Urothelium cell line (cell line): ENCODE data around the gene COPA.
"Not testable (repeated sequence)": the region's sequence is repeated elsewhere in the genome, so short reads cannot be mapped to it uniquely, and the experiment has no call there.

Source experiments
- DNase-seq: peaks from one replicate; pipeline ENCODE4 v3.0.0; 2011; ENCODE audit warnings: low spot score, mixed read lengths
- FAIRE-seq: peaks from 2 replicates; lab custom pipeline; 2011; peaks lifted over from hg19 to GRCh38; lab: Jason Lieb, UNC

Gene COPA

DNA sequence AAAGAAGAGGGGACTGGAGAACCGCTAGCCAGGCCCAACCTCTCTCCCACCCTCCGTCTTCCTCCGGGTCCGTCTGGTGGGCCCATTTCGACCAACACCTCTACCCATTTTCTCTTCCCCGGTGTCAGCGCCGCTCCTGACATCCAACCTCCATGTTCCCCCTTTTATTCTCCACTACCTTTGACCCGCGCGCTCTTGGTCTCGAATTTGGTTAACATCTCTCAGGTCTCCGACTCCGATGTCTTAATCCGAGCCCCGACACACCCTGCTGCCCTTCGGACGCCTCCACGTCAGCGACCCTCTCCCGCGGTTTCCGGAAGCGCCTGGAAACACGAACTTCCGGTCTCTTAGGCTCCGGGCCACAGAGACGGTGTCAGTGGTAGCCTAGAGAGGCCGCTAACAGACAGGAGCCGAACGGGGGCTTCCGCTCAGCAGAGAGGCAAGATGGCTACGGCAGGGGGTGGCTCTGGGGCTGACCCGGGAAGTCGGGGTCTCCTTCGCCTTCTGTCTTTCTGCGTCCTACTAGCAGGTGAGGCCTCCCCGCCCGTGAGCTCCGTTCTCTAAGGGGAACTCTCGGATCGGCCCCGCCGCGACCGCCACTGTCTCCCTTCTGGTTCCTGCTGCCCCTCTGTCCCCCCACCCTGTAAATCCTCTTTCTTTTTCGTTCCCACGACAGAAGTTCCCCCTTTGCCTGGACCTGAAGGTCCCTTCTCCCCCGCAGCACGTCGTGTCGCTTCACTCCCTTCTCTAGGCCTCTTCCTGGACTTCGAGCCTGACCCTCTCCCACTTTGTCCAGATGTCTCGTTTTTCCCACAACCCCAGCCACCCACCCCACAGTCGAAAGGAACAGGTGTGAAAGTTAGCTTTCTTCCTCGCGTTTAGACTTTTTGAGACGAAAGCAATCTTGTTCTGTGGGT, at the start of gene COPA, which contains the start of gene NCSTN:
Gene COPA (minus strand): TSS at position 298 of the 917 bp plus-strand sequence. CDS start 80 bp downstream, at position 218.
Gene NCSTN (plus strand): TSS at position 431 of the 917 bp plus-strand sequence. CDS start 14 bp downstream, at position 445.
- DNase-seq = peak; percentile 94
- no peak for FAIRE-seq

- not testable (repeated sequence) for FAIRE-seq, DNase-seq
Observed at GRCh38 chr1:160388406-160388805, 45.4 kb upstream of the COPA start.

GRCh38 chr1:160384812-160385211, 41.8 kb upstream of the COPA start:
- FAIRE-seq, DNase-seq: not testable (repeated sequence)

DNA sequence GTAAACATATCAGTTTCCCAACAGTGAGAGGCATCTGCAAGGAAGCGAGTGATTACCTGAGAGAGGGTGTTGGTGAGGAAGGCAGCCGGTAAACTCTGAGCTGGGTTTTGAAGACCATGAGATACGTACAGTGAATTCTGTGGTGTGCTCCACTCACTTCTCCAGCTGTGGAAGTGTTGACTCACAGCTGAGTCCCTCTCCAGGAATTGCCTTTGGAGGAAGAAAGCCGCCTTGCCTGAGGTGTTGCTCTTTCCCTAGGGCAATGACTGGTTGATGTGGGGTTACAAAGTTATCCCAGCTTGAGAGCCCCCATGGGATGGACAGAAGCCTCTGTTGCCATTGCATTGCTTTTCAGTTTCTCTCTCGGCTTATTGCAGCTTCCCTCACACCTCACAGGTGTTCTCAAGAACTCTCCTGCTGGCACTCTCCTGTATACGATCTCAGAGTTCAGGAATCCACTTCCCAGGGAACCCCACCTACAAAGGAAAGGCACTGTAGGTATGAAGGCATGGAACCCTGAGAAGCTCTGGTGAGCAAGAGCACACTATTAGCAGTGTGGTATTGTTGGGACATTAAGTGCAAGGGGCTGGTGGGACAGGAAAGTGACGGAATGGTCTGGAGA, 34.6 kb upstream of the COPA start:
- FAIRE-seq (no peak), DNase-seq (no peak)

GRCh38 chr1:160376525-160377131, 33.6 kb upstream of the COPA start:
- DNase-seq (peak; percentile 64), FAIRE-seq (no peak)

DNA sequence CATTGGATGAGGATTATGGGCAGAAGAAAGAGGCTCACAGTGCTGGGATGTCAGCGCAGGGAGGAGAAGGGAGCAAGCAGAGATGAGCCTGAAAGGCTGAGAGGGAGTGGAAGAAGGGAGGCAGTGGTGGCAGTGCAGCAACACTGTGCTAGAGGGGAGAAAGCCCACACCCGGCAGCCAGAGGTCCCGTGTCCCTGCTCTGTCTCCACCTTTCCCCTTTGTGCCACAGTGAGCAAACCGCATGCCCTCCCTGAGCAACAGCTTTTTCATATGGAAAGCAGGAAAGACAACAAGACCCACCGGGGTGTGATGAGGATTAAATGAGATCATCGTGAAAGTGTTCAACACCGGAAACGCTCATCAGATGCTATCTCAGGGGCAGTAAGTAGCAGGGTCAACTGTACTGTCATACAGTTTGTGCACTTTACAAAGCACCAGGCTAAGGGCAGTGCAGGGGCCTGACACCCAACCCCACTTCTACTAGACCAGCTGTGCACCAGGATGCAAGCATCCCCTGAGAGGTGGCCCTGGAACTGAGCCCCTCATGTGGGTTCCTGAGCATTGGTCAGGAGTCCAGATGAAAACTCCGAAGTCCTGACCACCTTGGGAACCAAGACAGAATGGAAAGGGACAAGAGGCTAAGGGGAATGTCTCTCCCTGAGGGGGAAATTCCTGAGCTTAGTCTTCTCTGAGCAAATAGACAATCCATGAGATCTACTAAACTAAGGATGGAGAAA, 32.9 kb upstream of the COPA start:
- DNase-seq (peak; percentile 30), FAIRE-seq (no peak)

- FAIRE-seq (no peak), DNase-seq (no peak)
Observed at GRCh38 chr1:160374306-160375110, 31.5 kb upstream of the COPA start.

- no peak for FAIRE-seq
- DNase-seq = no peak
Observed at GRCh38 chr1:160373696-160374095, 30.6 kb upstream of the COPA start.

DNA sequence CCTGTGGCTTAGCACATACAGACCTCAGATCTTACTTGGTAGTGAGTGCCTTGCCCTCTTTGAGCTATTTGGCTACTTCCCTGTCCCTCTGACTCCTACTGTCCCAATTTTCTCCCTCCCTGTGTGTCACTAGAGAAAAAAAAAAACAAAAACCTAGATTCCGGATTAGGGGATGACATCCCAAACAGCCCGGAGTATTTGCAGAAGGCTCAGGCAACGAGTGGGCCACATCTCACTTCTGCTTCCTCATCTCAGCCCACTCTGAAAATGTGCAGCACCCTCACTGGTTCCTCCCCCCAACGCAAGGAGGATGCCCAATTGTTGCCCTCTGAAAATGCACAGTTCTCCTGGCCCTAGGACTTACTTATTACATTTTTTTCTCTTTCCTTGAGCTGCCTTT, 28.7 kb upstream of the COPA start:
- FAIRE-seq = no peak
- no peak for DNase-seq

- FAIRE-seq (no peak), DNase-seq (no peak)
Observed at GRCh38 chr1:160371346-160371631, 28.2 kb upstream of the COPA start.

DNA sequence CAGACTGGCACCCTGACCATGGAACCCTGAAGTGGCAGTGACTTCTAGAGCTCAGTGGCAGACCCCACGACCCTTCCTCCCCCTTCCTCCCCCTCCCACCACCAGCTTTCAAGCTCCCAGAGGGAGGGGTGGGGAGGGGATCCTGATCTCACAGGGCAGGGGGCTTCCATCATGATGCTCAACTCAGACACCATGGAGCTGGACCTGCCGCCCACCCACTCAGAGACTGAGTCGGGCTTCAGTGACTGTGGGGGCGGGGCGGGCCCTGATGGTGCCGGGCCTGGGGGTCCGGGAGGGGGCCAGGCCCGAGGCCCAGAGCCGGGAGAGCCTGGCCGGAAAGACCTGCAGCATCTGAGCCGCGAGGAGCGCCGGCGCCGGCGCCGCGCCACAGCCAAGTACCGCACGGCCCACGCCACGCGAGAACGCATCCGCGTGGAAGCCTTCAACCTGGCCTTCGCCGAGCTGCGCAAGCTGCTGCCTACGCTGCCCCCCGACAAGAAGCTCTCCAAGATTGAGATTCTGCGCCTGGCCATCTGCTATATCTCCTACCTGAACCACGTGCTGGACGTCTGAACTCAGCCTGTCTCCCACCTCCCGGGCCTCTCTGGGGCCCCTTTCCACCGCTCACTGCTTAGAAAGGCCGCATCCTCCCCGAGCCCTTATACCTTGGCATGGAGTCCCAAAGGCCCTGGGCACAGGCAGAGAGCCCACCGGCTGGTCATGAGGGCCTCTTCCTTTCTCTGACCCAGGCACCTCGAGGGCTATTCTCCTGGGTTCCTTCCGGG, 27.7 kb upstream of the COPA start:
- no peak for DNase-seq
- no peak for FAIRE-seq

DNA sequence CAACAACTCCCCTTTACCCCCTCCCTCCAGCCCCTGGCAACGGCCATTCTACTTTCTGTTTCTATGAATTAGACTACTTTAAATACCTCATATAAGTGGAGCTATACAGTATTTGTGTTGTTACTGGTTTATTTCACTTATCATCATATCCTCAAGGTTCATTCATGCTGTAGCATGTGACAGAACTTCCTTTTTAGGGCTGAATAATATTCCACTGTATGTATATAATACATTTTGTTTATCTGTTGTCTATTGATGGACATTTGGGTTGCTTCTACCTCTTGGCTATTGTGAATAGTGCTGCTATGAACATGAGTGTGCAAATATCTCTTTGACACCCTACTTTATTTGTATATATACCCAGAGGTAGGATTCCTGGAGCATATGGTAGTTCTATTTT, 26.0 kb upstream of the COPA start:
- DNase-seq = no peak
- no peak for FAIRE-seq

DNA sequence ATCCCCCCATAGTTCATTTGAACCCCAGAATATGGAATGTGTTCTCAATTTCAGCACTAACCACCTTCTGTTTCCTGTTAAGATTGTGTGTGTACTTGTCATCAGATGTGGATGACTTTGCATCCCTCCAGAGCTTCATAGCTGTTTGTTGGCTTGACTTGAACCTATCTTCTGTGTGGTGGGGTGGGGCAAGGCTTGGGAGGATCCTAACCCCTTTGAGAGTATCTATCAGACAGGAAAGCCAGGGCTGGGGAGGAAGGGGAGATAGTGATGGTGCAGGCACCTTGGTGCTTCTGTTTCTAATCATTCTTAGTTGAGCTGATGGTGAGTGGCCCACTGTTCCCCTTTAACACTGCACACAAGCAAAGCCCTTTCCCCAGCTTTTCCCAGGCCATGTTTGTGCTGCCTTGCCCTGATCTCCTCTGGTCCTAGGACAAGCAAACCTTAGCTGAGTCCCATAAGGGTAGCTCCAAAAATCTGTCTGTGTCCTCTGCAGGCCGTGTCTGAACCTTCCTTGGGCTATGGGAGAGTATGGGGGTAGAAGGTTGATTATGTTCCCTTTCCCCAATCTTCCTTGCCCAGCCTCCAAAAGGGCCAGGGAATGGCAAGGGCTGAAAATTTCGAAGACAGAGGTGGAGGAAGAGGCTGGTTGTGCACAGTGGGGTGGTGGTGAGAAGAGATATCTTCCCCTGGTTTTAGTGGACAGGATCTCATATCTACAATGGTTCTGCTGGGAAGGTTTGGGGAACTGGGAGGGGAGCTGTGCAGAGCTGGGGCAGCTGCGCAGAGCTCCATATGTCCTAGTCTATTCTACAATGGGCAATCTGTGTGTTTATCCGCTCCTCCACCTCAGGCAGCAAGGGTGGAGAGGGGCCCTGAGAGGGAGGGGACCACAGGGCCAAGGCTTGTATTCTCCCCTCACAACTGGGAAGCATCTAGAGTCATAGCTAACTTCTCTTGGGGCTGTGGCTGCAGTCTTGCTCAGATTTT, 25.2 kb upstream of the COPA start:
- no peak for DNase-seq

DNA sequence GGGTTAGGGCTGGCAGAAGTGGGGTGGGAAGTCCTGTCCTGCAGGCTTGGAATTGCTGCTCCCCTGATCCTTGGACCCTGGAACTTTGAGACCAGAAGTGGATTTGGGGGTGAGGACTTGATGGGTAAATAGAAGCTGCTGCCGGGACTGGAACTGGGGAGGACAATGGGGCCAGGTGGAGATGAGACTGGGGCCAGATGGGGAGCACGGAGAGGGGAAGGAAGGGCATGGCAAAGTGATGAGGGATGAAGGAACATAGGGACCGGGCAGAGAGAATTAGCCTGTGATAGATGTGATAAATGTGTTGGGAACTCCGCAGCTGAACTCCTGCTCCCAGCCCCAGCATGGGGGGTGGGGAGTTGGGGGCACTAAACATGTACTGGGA, 24.5 kb upstream of the COPA start:
- DNase-seq (no peak), FAIRE-seq (no peak)

More for the DNA sequence above, 25.2 kb upstream of the COPA start:
- no peak for FAIRE-seq

DNA sequence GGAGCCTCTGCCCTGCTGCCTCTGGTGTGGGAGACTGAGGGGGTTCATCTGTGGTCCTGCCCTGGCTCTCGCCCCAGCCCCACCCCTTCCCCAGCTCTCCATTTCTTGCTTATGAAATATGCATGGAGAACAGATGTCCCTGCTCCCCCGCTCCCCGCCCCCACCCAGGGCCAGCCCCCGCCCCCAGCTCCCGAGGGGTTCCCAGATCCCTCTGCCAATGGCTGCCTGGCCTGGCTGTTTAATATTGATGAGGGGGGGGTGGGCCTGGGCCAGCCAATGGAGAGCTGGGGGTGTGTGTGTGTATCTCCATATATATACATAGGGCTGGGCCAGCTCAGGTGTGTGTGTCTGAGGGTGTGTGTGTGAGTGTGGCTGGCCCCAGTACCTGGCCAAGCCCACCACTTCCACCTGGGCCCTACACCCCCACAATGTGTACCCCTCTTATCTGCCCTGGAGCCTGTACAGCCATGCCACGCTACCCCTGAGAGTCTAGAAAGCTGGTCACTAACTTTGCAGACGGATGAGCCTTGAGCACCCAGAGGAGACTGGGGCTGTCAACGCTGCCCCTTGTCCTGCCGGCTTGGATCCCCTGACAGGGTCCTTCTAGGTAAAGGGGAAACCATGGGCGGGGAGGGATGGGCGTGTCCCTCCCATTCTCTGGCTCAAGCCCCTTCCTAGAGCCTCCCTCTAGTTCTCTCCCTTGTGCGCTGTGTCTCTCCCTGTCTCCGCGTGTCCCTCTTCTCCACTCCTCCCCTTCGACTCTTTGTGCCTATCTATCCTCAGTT, 23.9 kb upstream of the COPA start, which contains the start of gene NHLH1:
Gene NHLH1 (plus strand): TSS at position 341 of the 785 bp plus-strand sequence. CDS start 3,661 bp downstream, outside the sequence.
- no peak for DNase-seq
- FAIRE-seq = no peak

DNA sequence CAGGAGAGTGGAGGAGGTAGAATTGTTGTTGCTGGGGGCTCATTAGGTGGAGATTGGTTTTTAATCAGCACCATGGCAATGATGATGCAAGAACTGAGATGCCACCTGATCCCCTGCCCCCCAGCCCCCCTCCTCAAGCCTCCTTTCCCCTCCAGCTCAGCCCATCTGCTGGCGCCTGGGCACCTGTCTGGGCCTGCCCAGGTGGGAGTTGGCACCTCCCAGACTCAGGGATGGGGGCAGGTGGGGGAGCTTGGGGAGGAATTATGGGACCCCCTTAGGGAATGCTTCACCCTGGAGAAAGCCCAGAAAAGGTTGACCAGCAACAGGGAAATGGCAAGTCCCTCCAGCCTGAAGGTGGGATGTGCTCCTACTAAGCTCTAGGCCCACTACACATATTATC, 22.3 kb upstream of the COPA start:
- no peak for FAIRE-seq

GRCh38 chr1:160363951-160364735, 21.1 kb upstream of the COPA start:
- FAIRE-seq = no peak
- no peak for DNase-seq

More for the DNA sequence above, 22.3 kb upstream of the COPA start:
- DNase-seq = no peak
